AG09309 (cell line): ENCODE measurements around the gene KRT4.

Experiments used
- DNase-seq: peaks from one replicate; pipeline ENCODE4 v3.0.0-alpha.2; 2010; ENCODE audit warnings: low read depth
- H3K4me3 ChIP-seq: 2 replicates; pipeline ENCODE4 v1.5.1; 2011; ENCODE audit warnings: mild to moderate bottlenecking, low read depth, low read length, moderate library complexity; ENCODE audit not compliant: control insufficient read depth
- TF ChIP-seq, protein P1 (sequence below): IDR thresholded peaks from 2 replicates; pipeline ENCODE4 v1.5.1; 2011; ENCODE audit warnings: mild to moderate bottlenecking, low read depth, low read length, inconsistent platforms; ENCODE audit not compliant: insufficient read depth, control insufficient read depth; ENCODE audit errors: missing control alignments

The KRT4 gene

DNA sequence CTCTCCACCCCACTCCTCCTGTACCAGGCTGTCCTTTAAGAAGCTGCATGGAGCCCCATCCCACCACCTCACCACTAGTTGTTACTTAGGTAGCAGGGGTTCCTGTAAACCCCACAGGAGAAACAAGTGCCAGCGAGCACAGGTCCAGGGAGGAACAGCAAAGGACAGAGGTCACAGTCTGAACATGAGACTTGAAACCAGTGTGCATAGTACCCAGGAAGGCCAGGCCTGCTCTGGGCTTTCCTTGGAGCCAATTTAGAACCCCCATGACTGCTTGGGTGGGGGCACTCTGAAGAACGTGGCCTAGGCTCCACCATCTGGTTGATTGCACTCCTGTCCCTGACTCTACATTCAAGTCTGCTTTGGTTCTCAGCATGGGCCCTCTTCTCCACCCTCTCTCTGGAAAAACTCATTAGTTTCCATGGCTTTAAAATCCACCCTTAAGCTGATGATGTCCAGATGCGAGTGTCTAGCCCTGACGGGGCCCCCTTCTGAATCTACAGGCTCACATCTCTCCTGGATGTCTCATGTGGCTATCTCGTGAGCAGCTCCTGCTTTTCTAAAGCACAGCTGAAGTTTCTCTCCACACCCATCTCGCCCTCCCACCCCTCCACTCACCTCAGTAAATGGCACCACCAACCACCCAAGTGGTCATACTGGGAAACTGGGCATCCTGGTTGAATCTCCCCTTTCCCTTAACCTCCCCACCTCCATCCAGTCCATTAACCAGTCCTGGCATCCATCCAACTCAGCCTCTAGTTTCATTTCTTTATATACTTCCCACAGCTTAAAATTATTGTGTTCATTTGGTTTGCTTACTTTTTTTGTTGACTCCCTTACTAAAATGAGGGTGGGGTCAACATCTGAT, 26.4 kb downstream of the KRT4 start:
- no peak overlapping the region for H3K4me3 ChIP-seq
- no peak for DNase-seq
- TF ChIP-seq, protein P1, sequence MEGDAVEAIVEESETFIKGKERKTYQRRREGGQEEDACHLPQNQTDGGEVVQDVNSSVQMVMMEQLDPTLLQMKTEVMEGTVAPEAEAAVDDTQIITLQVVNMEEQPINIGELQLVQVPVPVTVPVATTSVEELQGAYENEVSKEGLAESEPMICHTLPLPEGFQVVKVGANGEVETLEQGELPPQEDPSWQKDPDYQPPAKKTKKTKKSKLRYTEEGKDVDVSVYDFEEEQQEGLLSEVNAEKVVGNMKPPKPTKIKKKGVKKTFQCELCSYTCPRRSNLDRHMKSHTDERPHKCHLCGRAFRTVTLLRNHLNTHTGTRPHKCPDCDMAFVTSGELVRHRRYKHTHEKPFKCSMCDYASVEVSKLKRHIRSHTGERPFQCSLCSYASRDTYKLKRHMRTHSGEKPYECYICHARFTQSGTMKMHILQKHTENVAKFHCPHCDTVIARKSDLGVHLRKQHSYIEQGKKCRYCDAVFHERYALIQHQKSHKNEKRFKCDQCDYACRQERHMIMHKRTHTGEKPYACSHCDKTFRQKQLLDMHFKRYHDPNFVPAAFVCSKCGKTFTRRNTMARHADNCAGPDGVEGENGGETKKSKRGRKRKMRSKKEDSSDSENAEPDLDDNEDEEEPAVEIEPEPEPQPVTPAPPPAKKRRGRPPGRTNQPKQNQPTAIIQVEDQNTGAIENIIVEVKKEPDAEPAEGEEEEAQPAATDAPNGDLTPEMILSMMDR: no peak

DNA sequence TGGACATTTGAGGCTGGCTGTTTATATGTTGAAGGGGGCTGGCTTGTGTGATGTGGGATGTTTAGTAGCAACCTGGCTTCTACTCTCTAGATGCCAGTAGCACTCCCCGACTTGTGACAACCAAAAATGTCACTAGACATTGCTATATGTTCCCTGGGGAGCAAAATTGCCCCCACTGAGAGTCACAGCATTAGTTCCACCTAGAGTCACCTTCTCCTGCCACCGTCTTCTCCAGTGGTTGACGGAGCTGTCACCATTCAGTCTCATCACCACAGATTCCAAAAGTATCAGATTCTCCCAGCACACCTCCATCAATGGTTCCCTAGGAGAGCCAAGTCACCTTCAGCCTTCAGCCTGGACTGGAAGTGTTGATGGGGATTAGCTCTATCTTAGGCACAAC, 29.0 kb downstream of the KRT4 start:
- no peak overlapping the region for H3K4me3 ChIP-seq
- no peak for DNase-seq
- TF ChIP-seq, protein P1: no peak

DNA sequence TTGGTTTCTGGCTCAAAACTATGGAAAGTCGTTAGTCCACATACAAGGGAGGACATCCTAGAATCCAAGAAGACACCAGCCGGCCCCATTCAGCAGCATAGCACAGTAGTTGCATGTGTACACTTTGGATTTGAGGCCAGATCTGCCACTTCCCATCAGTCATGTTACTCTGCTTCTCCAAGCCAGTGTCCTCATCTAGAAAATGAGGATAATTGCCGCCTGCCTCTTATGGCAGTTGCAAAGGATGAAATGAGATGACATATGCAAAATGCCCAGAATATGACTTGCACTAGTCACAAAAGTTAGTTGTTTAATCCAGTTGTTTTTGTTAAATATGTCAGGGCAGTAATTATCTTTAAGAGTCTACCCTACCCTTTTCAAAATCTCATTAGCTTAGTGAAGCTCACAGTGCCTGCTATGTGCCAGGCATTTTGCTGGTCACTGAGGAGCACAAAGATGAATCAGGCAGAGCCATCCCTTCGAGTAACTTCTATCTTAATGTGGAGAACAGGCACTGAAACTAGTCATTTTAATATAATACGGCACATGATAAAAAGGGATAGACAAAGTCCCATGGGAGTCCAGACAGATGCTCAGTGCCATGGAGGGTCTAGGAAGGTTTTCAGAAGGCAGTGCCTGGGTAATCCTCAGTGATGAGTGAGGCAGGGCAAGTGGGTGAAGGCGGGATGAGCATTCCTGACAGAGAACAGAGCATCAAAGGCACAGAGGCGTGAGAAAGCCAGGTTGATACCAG, 30.2 kb downstream of the KRT4 start:
- no peak overlapping the region for H3K4me3 ChIP-seq
- no peak for DNase-seq
- TF ChIP-seq, protein P1: no peak

DNA sequence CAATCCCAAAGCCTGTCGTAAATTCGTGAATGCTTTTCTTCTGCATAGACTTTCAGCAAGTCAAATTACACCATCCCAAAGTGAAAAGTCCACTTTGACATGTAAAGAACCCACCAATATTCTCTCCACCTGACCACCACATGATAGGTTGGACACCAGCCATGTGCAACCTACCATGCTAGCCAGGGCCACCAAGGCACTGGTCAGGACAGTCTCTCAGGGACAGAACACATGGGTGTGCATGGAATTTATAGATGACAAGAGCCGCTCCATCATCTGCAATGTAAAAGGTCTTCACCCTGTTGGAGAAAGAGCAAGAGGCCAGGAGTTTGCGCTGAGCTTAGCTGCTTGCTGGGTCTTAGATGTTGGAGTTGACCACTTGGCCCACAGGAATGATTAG, 31.4 kb downstream of the KRT4 start:
- no peak for DNase-seq
- TF ChIP-seq, protein P1: no peak
- no peak overlapping the region for H3K4me3 ChIP-seq

DNA sequence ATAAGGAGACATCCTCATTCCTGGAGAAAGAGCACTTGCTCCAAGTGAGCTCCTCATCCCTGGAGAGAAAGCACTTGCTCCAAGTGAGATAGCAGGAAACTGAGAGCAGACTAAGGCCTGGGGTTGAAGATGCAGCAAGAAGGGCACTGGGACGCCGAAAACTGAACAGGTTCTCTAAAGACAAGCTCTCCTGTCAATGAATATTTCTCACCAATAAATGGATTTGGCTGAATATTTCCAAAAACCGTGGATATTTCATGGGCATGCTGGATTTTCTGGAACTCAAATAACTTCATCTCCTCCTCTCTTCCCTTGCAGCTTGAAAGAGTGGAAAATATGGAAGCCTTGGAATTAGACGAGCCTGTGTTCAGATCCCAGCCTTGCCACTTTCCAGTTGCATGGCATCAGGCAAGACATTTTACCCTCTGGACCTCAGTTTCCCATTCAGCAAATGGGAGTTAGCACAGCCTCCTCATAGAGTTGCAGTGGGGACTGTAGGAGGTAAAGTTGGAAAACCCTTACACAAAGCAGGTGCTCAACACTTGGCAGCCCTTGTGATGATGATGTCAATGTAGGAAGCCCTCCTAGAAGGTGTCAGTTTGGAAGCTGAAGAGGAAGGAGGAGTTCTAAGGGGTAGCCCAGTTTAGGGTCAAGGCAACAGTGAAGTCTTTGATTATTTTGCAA, 32.4 kb downstream of the KRT4 start:
- no peak overlapping the region for H3K4me3 ChIP-seq
- TF ChIP-seq, protein P1: no peak
- DNase-seq: no peak

DNA sequence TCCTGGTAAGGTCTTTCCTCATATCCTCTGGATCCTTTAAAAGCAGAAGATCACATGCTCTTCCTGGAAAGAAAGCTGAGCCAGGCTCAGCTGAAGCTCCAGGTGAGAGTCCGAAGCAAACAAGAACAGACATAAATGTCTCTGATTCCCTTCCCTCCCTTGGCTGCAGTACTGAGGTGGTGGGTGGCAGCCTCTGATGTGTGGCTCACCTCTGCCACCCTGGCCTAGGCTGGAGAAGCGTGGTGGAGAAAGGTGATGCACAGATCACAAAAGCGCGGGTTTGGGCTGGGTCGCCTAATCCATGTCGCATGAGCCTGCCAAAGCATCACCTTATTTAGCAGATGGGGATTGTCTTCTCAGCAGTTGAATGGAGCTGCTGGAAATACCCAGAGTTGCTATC, 34.0 kb downstream of the KRT4 start:
- no peak for DNase-seq
- H3K4me3 ChIP-seq: no peak overlapping the region
- TF ChIP-seq, protein P1: no peak
